GM12872 (cell line): ENCODE data around the gene ZNF624.

Experiments used
- CTCF ChIP-seq: IDR thresholded peaks from 3 replicates; pipeline ENCODE4 v1.5.1; 2011; ENCODE audit warnings: low read depth, mild to moderate bottlenecking, low read length, moderate library complexity; ENCODE audit not compliant: insufficient read depth

The ZNF624 gene

GRCh38 chr17:16589097-16589969, 64.3 kb downstream of the ZNF624 start:
- peak; percentile 99 for TF ChIP-seq CTCF

- no peak for TF ChIP-seq CTCF
Measured at GRCh38 chr17:16585796-16586195, 67.9 kb downstream of the ZNF624 start.

- TF ChIP-seq CTCF = peak; percentile 66
Measured at GRCh38 chr17:16584273-16584995, 69.2 kb downstream of the ZNF624 start.

GRCh38 chr17:16583781-16584180, 69.9 kb downstream of the ZNF624 start:
- TF ChIP-seq CTCF = no peak

GRCh38 chr17:16573466-16573865, 80.2 kb downstream of the ZNF624 start:
- no peak for TF ChIP-seq CTCF
